Calu3 (cell line): ENCODE measurements around the gene TUT1. TPM values are rescaled to one million over a fixed set of nuclear protein-coding genes. Genes with fewer than 3 reads are reported as not detected.

Source experiments
- BruUV-seq: library from RNA; stranded (reverse); fragments of 400-500 nt; replicated peaks from 2 replicates; lab custom pipeline; 2021; lab: Mats Ljungman, UMichigan
- CTCF ChIA-PET: fragments of 300-600 bp; sonication (Branson Sonifier 250); formaldehyde crosslinking; loops from one replicate; lab custom pipeline; 2022; ENCODE audit warnings: antibody characterized with exemption; lab: Charles Lee
- DNase-seq: peaks from one replicate; pipeline ENCODE4 v3.0.0; 2022
- H3K27ac Mint-ChIP-seq: one replicate; pipeline ENCODE4 v1.8.0; 2022; ENCODE audit warnings: mixed read lengths; ENCODE audit not compliant: unreplicated experiment
- H3K27me3 Mint-ChIP-seq: one replicate; pipeline ENCODE4 v1.8.0; 2022; ENCODE audit warnings: mixed read lengths; ENCODE audit not compliant: unreplicated experiment
- H3K36me3 Mint-ChIP-seq: one replicate; pipeline ENCODE4 v1.8.0; 2022; ENCODE audit warnings: mild to moderate bottlenecking, moderate library complexity, mixed read lengths; ENCODE audit not compliant: insufficient read depth, unreplicated experiment
- H3K4me1 Mint-ChIP-seq: one replicate; pipeline ENCODE4 v1.8.0; 2022; ENCODE audit warnings: mild to moderate bottlenecking, low read depth, mixed read lengths; ENCODE audit not compliant: unreplicated experiment
- H3K4me3 Mint-ChIP-seq: one replicate; pipeline ENCODE4 v1.8.0; 2022; ENCODE audit warnings: mild to moderate bottlenecking, low read depth, moderate library complexity, mixed read lengths; ENCODE audit not compliant: unreplicated experiment
- H3K9me3 Mint-ChIP-seq: one replicate; pipeline ENCODE4 v1.8.0; 2022; ENCODE audit warnings: low read depth, mixed read lengths; ENCODE audit not compliant: unreplicated experiment
- intact Hi-C: fragments of 100-400 bp; cut with micrococcal nuclease; formaldehyde crosslinking; loops from one replicate; pipeline ENCODE4 v1.10.0; 2022; ENCODE audit not compliant: unreplicated experiment
- total RNA-seq: library from RNA; stranded (reverse); gene quantifications from 2 replicates; pipeline ENCODE4 v1.2.3, GENCODE V29; 2022
- TF ChIP-seq, protein P1 (sequence below): fragments of 200-600 bp; IDR thresholded peaks from one replicate; pipeline ENCODE4 v1.8.0; 2022; ENCODE audit warnings: antibody characterized with exemption; ENCODE audit not compliant: unreplicated experiment

TUT1 gene
- total RNA-seq, 1 experiment from 2014 or later = 21.9 TPM

- CTCF ChIA-PET = interaction anchor here (0.6 to 2.2 kb wide), 10 partner anchors 14 to 368 kb away, joined by 3 to 17 read pairs (median 5); partner anchors contain the start of gene TUT1
- Mint-ChIP-seq H3K4me1 (peaks cover 48% of the 10 kb centered on the region), H3K27ac (no peak overlapping the region), H3K36me3 (peaks cover 77% of the 10 kb centered on the region), H3K27me3 (no peaks in the 10 kb centered on the region), H3K9me3 (no peaks in the 10 kb centered on the region), H3K4me3 (peak overlapping the region; percentile 100)
- TF ChIP-seq, protein P1, sequence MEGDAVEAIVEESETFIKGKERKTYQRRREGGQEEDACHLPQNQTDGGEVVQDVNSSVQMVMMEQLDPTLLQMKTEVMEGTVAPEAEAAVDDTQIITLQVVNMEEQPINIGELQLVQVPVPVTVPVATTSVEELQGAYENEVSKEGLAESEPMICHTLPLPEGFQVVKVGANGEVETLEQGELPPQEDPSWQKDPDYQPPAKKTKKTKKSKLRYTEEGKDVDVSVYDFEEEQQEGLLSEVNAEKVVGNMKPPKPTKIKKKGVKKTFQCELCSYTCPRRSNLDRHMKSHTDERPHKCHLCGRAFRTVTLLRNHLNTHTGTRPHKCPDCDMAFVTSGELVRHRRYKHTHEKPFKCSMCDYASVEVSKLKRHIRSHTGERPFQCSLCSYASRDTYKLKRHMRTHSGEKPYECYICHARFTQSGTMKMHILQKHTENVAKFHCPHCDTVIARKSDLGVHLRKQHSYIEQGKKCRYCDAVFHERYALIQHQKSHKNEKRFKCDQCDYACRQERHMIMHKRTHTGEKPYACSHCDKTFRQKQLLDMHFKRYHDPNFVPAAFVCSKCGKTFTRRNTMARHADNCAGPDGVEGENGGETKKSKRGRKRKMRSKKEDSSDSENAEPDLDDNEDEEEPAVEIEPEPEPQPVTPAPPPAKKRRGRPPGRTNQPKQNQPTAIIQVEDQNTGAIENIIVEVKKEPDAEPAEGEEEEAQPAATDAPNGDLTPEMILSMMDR = no peak
- intact Hi-C loops = no loop called here
- BruUV-seq = no TSS peak
- DNase-seq = peak; percentile 86
These were observed 51.9 kb downstream of the TUT1 start for GRCh38 chr11:62539238-62539925.

DNA sequence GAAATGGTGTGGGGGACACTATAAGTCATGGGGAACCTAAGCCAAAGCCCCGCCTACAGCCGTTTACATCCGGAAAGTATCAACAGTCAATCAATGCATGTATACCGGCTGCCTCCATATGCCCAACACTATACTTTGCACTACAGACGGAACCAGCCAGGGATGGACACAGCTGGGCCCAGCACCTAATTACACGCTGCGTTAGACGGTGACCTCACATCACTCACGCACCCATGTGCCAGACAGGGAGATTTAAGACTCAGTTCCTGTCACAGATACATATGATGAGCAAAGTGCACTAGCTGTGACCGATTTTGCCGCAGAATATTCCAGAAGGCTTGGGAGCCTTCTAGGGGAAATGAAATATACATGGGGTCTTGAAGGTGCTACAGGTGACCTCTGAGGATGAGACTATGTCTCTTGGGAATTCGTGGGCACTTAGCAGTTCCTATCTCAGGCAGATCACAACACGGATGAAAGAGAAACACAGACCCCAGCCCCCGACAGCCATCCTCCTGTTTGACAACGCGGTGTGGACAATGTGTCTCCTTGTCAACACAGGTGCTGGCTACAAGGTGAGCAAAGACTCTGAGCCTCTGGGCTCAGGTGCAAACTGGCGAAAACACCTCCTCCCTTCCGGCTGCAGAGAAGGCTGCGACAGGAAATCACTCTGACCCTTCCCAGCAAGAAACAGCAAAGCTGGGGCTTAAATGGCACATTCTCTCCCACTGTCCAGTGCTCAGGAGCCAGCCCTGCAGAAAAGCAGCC is 52.7 kb downstream of the TUT1 start:
- peaks cover 77% of the 10 kb centered on the region for H3K36me3 Mint-ChIP-seq
- DNase-seq = peak; percentile 28
- H3K9me3 Mint-ChIP-seq = no peaks in the 10 kb centered on the region
- no TSS peak for BruUV-seq
- H3K4me1 Mint-ChIP-seq = peaks cover 50% of the 10 kb centered on the region
- no peak overlapping the region for H3K27ac Mint-ChIP-seq
- no peaks in the 10 kb centered on the region for H3K27me3 Mint-ChIP-seq
- TF ChIP-seq, protein P1 = no peak
- intact Hi-C loops = no loop called here
- H3K4me3 Mint-ChIP-seq = peak overlapping the region; percentile 100
- CTCF ChIA-PET = interaction anchor here (0.8 to 2.2 kb wide), 9 partner anchors 14 to 144 kb away, joined by 3 to 17 read pairs (median 5); partner anchors contain the start of gene TUT1

- CTCF ChIA-PET = no interaction called here
- TF ChIP-seq, protein P1 = no peak
- no TSS peak for BruUV-seq
- DNase-seq = no peak
- H3K4me3 Mint-ChIP-seq = no peak overlapping the region
- H3K4me1 Mint-ChIP-seq = peaks cover 31% of the 10 kb centered on the region
- no peaks in the 10 kb centered on the region for H3K9me3 Mint-ChIP-seq
- H3K27me3 Mint-ChIP-seq = no peaks in the 10 kb centered on the region
- peak overlapping the region; percentile 46 for H3K27ac Mint-ChIP-seq
- peaks cover 78% of the 10 kb centered on the region for H3K36me3 Mint-ChIP-seq
- intact Hi-C loops = no loop called here
These were observed 54.9 kb downstream of the TUT1 start for GRCh38 chr11:62536301-62536957.

DNA sequence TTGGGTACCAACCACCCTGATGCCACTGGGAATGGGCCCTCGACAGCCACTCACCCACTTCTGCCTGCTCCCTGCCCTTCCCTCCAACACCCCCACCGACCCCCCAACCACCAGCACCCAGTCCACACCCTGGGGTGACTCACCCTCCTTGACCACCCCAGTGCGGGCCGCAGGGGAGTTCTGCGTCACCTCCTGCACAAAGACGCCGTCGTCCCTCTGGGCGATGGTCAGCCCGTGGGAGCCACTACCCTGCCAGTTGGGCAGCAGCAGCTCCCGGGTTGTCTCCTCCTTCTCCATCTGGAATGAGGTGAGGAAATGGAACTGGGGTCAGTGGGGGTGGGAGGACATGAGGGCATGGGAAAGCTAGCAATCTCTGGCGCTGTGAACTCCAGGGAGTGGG is 55.5 kb downstream of the TUT1 start:
- TF ChIP-seq, protein P1 = no peak
- no peak for DNase-seq
- CTCF ChIA-PET = no interaction called here
- Mint-ChIP-seq H3K27me3 (no peaks in the 10 kb centered on the region), H3K36me3 (peaks cover 78% of the 10 kb centered on the region), H3K4me3 (no peak overlapping the region), H3K9me3 (no peaks in the 10 kb centered on the region), H3K4me1 (peaks cover 24% of the 10 kb centered on the region), H3K27ac (no peak overlapping the region)
- no TSS peak for BruUV-seq
- intact Hi-C loops = no loop called here
